NCI-H1417 treated with DMSO at 0.1 percent for 48 hours (cell line): Measurements from ENCODE around the gene NBAS.

Experiments used
- DNase-seq: peaks from one replicate; lab custom pipeline; 2025; lab: John Stamatoyannopoulos, UW

NBAS gene

GRCh38 chr2:15560988-15561573, at the start of gene NBAS:
Gene NBAS, minus strand, starts transcription at chr2:15561334. Its CDS starts 30 bp downstream, at chr2:15561304.
- DNase-seq: peak; percentile 84

DNA sequence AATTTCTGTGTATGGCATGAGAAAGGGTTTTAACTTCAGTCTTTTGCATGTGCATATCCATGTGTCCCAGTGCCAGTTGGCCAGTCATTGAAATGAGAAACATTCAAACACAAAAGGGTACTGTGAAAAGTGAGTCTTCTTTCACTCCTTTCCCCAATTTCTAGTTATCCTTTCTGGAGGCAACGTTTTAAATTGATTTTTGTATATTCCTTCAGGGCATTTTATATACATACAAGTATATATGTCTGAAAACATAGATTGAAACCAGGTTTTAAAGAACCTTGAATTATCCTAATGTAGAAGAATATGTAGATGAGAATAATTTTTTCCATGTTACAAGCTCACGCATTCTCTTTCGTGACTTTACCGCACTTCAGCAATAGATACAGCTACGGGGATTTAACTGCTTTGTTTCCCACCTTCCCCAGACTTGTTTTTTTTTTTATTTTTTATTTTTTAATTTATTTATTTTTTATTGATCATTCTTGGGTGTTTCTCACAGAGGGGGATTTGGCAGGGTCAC, 49.4 kb upstream of the NBAS start:
- DNase-seq: no peak

DNA sequence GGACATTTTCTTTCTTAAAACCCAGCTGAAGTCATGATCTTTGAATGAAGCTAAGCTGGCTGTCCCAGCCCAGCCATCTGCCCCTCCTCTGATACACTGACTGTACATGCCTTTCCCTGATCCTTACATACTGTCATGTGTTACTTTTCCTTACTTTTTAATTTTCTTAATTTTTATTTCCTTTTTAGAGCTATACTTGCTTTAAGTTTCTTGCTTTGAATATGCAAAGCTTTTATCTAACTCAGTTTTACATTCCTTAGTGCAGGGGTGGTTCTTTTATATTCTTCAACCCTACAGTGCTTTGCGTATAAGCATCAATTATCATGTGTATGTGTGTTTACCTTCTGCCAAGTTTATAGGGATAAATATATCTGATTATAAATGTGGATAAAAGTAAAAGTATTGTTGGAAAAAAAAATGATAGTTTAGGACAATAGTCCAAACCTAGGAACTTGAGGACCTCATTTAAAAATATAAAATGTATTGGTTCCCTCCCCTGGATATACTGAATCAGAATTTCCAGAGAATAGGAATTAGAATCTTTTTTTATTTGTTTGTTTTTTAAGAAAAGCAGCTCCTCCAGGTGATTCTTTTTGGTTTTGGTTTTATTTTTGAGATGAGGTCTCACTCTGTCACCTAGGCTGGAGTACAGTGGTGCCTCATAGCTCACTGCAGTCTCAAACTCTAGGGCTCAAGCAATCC, 48.4 kb upstream of the NBAS start:
- DNase-seq: no peak

DNA sequence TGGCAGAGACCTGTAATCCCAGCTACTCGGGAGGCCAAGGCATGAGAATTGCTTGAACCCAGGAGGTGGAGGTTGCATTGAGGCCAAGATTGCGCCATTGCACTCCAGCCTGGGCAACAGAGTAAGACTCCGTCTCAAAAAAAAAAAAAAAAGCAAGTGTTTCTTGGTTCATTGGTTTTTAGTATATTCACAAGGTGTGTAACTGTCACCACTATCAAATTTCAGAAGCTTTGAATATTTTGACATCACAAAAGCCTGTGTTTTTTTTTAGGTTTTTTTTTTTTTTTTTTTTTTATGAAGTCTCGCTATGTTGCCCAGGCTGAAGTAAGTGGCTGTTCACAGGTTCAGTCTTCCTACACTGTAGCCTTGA, 47.2 kb upstream of the NBAS start:
- no peak for DNase-seq

- DNase-seq: no peak
These were observed 46.7 kb upstream of the NBAS start for GRCh38 chr2:15607709-15608391.

DNA sequence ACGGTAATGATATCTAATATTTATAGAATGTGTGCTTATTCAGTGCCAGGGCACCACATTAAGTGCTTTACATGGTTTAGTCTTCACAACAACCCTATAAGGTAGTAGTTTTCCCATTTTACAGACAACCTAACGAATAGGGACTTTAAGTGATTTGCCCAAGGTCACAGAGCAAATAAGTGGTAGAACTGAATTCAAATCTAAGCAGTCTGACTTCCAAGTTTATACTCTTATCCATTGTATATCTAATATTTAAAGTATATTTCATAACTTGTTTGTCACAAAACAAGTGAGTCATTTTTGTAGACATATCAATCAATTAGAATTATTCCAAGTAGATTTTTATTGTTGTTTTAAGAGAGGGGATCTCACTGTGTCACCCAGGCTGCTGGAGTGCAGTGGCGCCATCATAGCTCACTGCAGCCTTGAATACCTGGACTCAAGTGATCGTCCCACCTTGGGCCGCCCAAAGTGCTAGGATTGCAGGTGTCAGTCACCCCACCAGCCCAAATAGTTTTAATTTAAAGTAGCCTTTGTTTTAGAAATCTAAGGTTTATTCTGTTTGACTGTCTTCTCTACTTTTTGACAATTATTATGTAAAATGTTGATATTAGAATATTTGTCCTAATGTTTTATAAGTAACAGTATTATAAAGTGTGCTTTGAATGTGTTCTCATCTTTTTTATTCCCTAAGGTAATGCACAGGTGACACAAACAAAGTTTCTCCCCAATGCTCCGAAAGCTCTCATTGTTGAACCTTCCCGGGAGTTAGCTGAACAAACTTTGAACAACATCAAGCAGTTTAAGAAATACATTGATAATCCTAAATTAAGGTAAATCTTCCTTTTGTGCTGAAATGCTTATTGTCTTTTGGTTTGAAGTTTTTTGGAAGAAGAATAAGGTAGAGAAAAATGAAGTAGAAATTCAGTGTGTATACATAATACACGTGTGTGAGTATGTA, 45.6 kb upstream of the NBAS start:
- no peak for DNase-seq

DNA sequence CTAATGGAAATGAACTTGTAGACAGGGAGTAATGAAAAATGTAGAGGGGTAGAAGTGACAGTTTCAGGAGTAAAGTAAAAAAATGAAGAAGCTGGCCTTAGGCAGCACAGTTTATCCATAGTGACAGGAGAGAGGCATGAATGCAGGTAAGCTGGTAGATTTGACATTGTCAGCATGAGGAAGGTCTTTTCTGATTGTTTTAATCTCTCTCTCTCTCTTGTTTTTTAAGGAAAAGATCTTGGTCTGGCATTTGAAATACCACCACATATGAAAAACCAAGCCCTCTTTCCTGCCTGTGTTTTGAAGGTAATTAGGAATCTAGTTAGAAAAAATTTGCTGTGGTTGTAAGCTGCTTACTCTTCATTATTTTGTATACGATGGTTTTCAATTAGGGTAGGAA, 44.6 kb upstream of the NBAS start:
- DNase-seq: no peak

DNA sequence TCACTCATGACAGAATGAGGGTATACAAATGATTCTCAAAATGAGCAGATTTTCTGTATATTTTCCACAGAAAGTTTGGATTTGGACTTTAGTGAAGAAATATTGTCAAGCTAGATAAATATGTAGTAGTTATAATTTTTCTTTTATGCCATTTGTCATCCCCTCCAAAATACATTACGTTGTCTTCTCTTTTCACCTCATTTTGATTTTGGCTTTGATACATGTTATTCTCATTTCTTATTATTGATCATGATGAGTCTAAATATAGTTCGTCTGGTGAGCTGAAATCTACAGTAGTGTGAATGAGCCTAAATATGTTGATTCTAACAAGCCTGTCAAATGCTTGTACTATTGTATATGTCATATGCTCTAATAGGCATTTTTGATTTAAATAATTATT, 42.8 kb upstream of the NBAS start:
- DNase-seq: no peak

DNA sequence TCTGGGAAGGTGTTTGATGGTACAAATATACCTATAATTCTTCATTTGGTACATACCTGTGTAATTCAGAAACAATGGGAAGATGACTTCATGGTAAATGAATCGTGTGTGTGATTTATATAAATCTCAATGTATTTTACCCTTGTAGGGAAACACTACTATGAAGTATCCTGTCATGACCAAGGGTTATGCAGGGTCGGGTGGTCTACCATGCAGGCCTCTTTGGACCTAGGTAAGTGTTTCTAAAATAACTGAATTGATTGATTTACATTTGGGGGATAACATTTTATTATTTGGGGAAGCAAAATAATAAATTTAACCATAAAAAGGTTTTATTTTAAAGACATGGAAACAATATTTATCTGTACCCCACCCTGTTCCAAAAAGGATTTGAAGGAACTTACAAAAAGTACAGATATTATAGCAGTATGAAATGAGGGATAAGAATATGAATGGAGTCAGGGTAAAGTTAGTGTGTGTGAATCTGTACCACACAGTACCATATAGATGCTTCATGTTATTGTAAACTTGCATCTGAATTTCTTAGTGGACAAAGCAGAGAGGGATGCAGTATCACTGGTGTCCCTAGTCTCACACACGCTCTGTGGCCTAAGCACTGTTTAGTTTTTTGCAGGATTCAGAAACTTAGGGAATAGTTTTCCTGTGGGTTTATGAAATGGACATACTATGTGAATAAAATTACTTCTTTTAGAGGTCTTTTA, 42.1 kb upstream of the NBAS start:
- DNase-seq: no peak

DNA sequence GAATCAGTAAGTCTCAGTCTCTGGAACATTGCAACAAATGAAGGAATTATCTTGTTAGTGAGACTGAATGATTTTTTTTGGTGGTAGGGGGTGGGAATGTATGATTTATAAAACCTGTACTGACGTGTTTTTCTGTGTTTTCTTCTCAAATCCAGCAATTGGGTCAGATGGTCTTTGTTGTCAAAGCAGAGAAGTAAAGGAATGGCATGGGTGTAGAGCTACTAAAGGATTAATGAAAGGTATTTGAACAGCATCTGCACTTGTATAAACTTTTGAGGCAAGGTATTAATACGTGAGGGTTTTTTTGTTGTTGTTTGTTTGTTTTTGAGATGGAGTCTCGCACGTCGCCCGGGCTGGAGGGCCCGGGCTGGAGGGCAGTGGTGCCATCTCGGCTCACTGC, 41.3 kb upstream of the NBAS start:
- DNase-seq: no peak

GRCh38 chr2:15601681-15602080, 40.5 kb upstream of the NBAS start:
- DNase-seq: no peak

GRCh38 chr2:15599994-15600393, 38.9 kb upstream of the NBAS start:
- no peak for DNase-seq

GRCh38 chr2:15596968-15597367, 35.8 kb upstream of the NBAS start:
- DNase-seq: no peak

GRCh38 chr2:15596350-15596749, 35.2 kb upstream of the NBAS start:
- no peak for DNase-seq

DNA sequence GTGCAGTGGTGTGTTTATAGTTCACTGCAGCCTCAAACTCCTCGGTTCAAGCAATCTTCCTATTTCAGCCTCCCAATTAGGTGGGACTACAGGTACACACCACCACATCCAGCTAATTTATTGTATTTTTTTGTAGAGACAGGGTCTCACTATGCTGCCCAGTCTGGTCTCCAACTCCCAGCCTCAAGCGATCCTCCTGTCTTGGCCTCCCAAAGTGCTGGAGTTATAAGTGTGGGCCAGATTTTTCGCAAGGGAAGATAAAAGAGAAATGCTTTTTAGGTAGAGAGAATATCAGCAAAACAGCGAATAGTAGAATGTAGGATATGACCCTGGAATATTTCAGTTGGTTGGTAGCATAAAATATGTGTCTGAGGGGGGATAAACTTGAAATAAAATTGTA, 34.8 kb upstream of the NBAS start:
- no peak for DNase-seq

- DNase-seq: no peak
These were observed 34.3 kb upstream of the NBAS start for GRCh38 chr2:15595342-15595905.

DNA sequence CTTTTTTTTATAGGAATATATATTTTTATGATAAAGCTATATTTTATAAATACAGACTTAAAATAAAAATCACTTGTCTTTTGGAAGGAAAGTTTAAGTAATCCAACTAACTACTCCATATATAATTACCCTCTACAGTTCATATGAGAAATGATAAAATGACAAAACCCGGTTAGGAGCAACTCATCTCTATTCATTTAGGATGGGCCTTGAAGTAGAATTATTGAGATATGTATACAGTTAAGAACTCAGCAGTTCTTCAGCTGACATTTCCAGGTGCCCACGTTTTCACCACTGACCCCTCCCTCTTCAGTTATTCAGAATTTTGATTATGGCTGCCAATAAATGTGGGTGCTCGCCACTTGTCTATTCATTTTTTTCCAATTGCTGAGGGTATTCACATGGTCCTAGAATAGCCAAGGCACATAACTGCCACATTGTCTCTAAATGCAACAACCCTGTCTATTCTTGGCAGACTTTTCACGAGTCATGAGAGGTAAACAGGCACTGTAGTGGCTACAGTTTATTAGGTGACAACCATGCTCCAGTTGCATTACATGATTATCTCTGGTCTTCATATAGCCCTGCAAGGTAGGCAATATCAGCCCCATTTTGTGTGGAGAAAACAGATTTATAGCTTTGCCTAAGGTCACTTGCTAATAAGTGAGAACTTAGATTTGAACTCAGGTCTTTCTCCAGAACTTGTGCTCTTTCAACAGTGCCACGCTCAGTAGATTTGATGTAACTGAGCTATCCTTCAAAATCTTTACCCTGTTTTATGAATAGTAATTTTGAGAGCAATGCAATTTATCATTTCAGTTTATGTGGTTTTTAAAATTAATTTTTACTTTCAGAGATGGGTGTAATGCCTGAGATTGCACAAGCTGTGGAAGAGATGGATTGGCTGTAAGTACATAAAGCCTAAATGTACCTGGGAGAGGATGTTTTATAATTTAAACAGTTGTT, 33.4 kb upstream of the NBAS start:
- no peak for DNase-seq

GRCh38 chr2:15593327-15593705, 32.2 kb upstream of the NBAS start:
- no peak for DNase-seq

- DNase-seq: peak; percentile 27
These were observed 30.7 kb upstream of the NBAS start, which contains the start of gene DDX1 for GRCh38 chr2:15591692-15592463. Gene DDX1, plus strand, starts transcription at chr2:15591868. Its CDS starts 66 bp downstream, at chr2:15591934.
